A549 (cell line): ENCODE results near the gene ZNF574. TPM values are rescaled to one million over a fixed set of nuclear protein-coding genes. Genes with fewer than 3 reads are reported as not detected.

ENCODE experiments used
- ATAC-seq, 2 experiments: fragments of 200-7000 bp in 1 of 2; fragments of >200 bp in 1 of 2; cut with Nextera tagmentation in 1 of 2; cut with Tn5 transposase in 1 of 2; 3 replicates each; pipeline versions ENCODE4 v1.8.0 to v1.9.1; 2018 to 2020; ENCODE audit warnings: mild to moderate bottlenecking in 1 of 2, moderate library complexity in 1 of 2
- CTCF ChIA-PET: fragments of 300-600 bp; sonication (Branson Sonifier 250); formaldehyde crosslinking; extraction: SDS; loops from one replicate; lab custom pipeline; 2021; ENCODE audit warnings: antibody characterized with exemption, inconsistent platforms; lab: Yijun Ruan, JAX
- POLR2A ChIA-PET: fragments of 350-600 bp; formaldehyde crosslinking; extraction: SDS; loops from one replicate; lab custom pipeline; 2021; ENCODE audit warnings: antibody characterized with exemption, inconsistent platforms; lab: Yijun Ruan, JAX
- DNase-seq, 2 experiments: peaks; one replicate each; pipeline versions ENCODE4 v3.0.0 to v3.0.0-alpha.2; 2011 to 2016; ENCODE audit warnings: low read depth in 1 of 2, low spot score in 1 of 2
- FAIRE-seq: peaks from 2 replicates; lab custom pipeline; 2011; peaks lifted over from hg19 to GRCh38; lab: Jason Lieb, UNC
- H3K27ac ChIP-seq, 2 experiments: fragments of >200 bp; sonication (Bioruptor Twin); formaldehyde crosslinking; 3 replicates each; pipeline ENCODE4 v1.5.1; 2016 to 2017
- H3K4me1 ChIP-seq: fragments of >200 bp; sonication (Bioruptor Twin); formaldehyde crosslinking; 3 replicates; pipeline ENCODE4 v1.6.1; 2016
- H3K4me2 ChIP-seq: fragments of >200 bp; sonication (Bioruptor Twin); formaldehyde crosslinking; 3 replicates; pipeline ENCODE4 v1.6.1; 2016
- H3K4me3 ChIP-seq: fragments of >200 bp; sonication (Bioruptor Twin); formaldehyde crosslinking; 3 replicates; pipeline ENCODE4 v1.5.1; 2016
- H3K9me3 ChIP-seq: fragments of >200 bp; sonication (Bioruptor Twin); formaldehyde crosslinking; 3 replicates; pipeline ENCODE4 v1.6.1; 2016
- CEBPB ChIP-seq, 2 experiments: fragments of >200 bp in 1 of 2; sonication (Bioruptor Twin) in 1 of 2; formaldehyde crosslinking in 1 of 2; IDR thresholded peaks; 2 replicates each; pipeline ENCODE4 v1.6.1; 2012 to 2016
- EHF ChIP-seq: fragments of 250-450 bp; sonication (Bioruptor Pico); IDR thresholded peaks from 2 replicates; pipeline ENCODE4 v1.5.0; 2020; ENCODE audit warnings: mild to moderate bottlenecking
- EHMT2 ChIP-seq: fragments of 200-600 bp; sonication (generic); IDR thresholded peaks from 2 replicates; pipeline ENCODE4 v1.6.1; 2016; ENCODE audit warnings: antibody characterized with exemption, low read depth, mild to moderate bottlenecking, moderate library complexity
- EP300 ChIP-seq, 2 experiments: fragments of >200 bp; sonication (Bioruptor Twin); formaldehyde crosslinking; IDR thresholded peaks; 2 replicates in 1 of 2; 3 replicates in 1 of 2; pipeline ENCODE4 v1.6.1; 2016 to 2017
- ESRRA ChIP-seq: fragments of 150-350 bp; IDR thresholded peaks from 2 replicates; pipeline ENCODE4 v1.6.1; 2014; ENCODE audit warnings: mild to moderate bottlenecking, low read length, borderline replicate concordance
- FOSL2 ChIP-seq, 2 experiments: fragments of 450-650 bp in 1 of 2; fragments of >200 bp in 1 of 2; sonication (Bioruptor Twin) in 1 of 2; formaldehyde crosslinking; IDR thresholded peaks; 2 replicates each; pipeline versions ENCODE4 v1.5.0 to v1.6.1; 2016 to 2020; ENCODE audit warnings: mild to moderate bottlenecking in 1 of 2, moderate library complexity in 1 of 2
- FOXS1 ChIP-seq: fragments of 250-450 bp; sonication (Bioruptor Pico); IDR thresholded peaks from 2 replicates; pipeline ENCODE4 v1.5.0; 2020; ENCODE audit warnings: mild to moderate bottlenecking, moderate library complexity
- GATA3 ChIP-seq: IDR thresholded peaks from 2 replicates; pipeline ENCODE4 v1.6.1; 2012; ENCODE audit warnings: borderline replicate concordance
- HDAC2 ChIP-seq: fragments of 200-600 bp; sonication (generic); IDR thresholded peaks from 2 replicates; pipeline ENCODE4 v1.6.1; 2016
- HEYL ChIP-seq: fragments of 250-450 bp; sonication (Bioruptor Pico); IDR thresholded peaks from 2 replicates; pipeline ENCODE4 v1.8.0; 2021; ENCODE audit warnings: mild to moderate bottlenecking, moderate library complexity
- HOXB5 ChIP-seq: fragments of 250-450 bp; sonication (Bioruptor Pico); IDR thresholded peaks from 2 replicates; pipeline ENCODE4 v1.5.0; 2020; ENCODE audit warnings: mild to moderate bottlenecking, moderate library complexity
- JUNB ChIP-seq: fragments of >200 bp; sonication (Bioruptor Twin); formaldehyde crosslinking; IDR thresholded peaks from 2 replicates; pipeline ENCODE4 v1.6.1; 2016
- NR3C1 ChIP-seq: fragments of >200 bp; sonication (Bioruptor Twin); formaldehyde crosslinking; IDR thresholded peaks from 3 replicates; pipeline ENCODE4 v1.6.1; 2017
- PHF8 ChIP-seq: fragments of 200-600 bp; sonication (generic); IDR thresholded peaks from 2 replicates; pipeline ENCODE4 v1.6.1; 2016; ENCODE audit warnings: low read depth, mild to moderate bottlenecking, antibody characterized with exemption, moderate library complexity, borderline replicate concordance
- POLR2AphosphoS2 ChIP-seq: conservative IDR thresholded peaks from 2 replicates; pipeline ENCODE4 v1.6.1; 2012; ENCODE audit warnings: low read length, improper control_type of control experiment, inconsistent platforms
- RARB ChIP-seq: fragments of 250-450 bp; sonication (Bioruptor Pico); IDR thresholded peaks from 2 replicates; pipeline ENCODE4 v1.8.0; 2021; ENCODE audit warnings: mild to moderate bottlenecking, moderate library complexity
- RCOR1 ChIP-seq: fragments of 150-350 bp; IDR thresholded peaks from 2 replicates; pipeline ENCODE4 v1.6.1; 2014; ENCODE audit warnings: antibody characterized with exemption, low read length, low read depth
- TFCP2L1 ChIP-seq: fragments of 250-450 bp; sonication (Bioruptor Pico); IDR thresholded peaks from 2 replicates; pipeline ENCODE4 v1.5.0; 2021; ENCODE audit warnings: mild to moderate bottlenecking
- ZSCAN20 ChIP-seq: fragments of 250-450 bp; sonication (Bioruptor Pico); IDR thresholded peaks from 2 replicates; pipeline ENCODE4 v1.8.0; 2022; ENCODE audit warnings: mild to moderate bottlenecking, moderate library complexity
- WGBS: methylation state at CpG from one replicate; pipeline ENCODE4 v1.1.6; 2017; ENCODE audit errors: missing lambda C conversion rate; 5-methylcytosine and 5-hydroxymethylcytosine counted together
- polyA plus RNA-seq, 4 experiments: library from polyadenylated mRNA; depleted of rRNA in 3 of 4; stranded (reverse); fragments of >200 nt; fragmentation: RNase III in 1 of 4; extraction: RNeasy Plus Mini Kit Qiagen cat#74134 plus additional on column Dnase treatment in 1 of 4; gene quantifications; 2 replicates in 3 of 4; 3 replicates in 1 of 4; pipeline ENCODE4 v1.2.3, GENCODE V29; 2011 to 2017
- TF ChIP-seq, protein P1 (sequence below): IDR thresholded peaks from 2 replicates; pipeline ENCODE4 v1.6.1; 2012
- TF ChIP-seq, protein P2 (sequence below): fragments of 450-650 bp; IDR thresholded peaks from 2 replicates; pipeline ENCODE4 v1.6.1; 2014; ENCODE audit warnings: antibody characterized with exemption
- TF ChIP-seq, protein P3 (sequence below): fragments of 250-450 bp; sonication (Bioruptor Pico); IDR thresholded peaks from 2 replicates; pipeline ENCODE4 v1.5.0; 2020; ENCODE audit warnings: low read depth, mild to moderate bottlenecking, moderate library complexity
- TF ChIP-seq, protein P4 (sequence below): fragments of 250-450 bp; sonication (Bioruptor Pico); IDR thresholded peaks from 2 replicates; pipeline ENCODE4 v1.5.0; 2021; ENCODE audit warnings: mild to moderate bottlenecking, moderate library complexity, borderline replicate concordance
- TF ChIP-seq, protein P5 (sequence below): IDR thresholded peaks from 2 replicates; pipeline ENCODE4 v1.6.1; 2012

The ZNF574 gene
- polyA plus RNA-seq, 2 of the 4 experiments (the other 2 are of a cell fraction), result 11.3 to 21.8 TPM

DNA sequence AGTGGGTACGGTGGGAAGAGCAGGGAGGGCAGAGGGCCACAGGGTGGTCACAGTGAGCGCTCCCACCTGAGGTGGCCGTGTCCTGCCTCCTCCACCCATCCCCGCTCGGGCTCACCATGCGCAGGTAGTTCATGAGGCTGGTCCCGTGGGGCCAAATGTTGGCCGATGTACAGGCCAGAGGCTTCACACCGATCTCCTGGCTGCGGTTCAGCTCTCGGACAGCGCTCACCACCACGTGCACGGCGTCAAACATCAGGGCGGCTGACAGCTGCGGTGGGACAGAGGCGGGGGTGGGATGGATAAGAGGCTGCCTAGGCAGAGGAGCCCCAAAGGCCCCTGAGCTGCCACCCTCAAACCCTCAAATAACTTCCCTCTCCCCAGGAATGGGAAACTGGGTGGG, 21.8 kb upstream of the ZNF574 start:
- WGBS, result 81% methylated on average over 18 of the region's 18 CpGs

DNA sequence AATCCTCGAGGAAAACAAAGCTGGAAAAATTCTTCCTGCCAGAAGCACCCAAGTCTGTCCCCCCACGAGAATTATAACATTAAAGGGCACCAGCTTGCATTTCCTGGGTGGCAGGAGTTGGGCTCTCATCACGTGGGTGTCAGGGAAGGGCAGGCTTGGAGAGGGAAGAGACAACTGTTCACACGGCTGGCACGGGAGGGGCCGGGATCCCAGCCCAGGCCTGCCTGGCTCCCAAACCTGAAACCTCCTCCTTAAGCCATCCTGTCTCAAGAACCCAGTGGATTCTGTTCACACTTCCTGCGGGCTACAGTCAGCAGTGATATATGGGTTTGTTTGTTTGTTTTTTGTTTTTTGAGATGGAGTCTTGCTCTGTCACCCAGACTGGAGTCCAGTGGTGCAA, 18.1 kb upstream of the ZNF574 start:
- Histone ChIP-seq H3K9me3 (no peaks in the 10 kb centered on the region), H3K4me1 (no peaks in the 10 kb centered on the region), H3K4me3 (no peak overlapping the region), H3K4me2 (no peak overlapping the region), H3K27ac (no peak overlapping the region)
- WGBS, result 42% methylated on average over 7 of the region's 7 CpGs
- TF ChIP-seq EP300 (IDR thresholded peaks at IDR 0.05) (no peak), HEYL (CRISPR knock-in tag) (no peak), CEBPB (IDR thresholded peaks at IDR 0.05) (no peak), GATA3 (no peak), ZSCAN20 (no peak), FOXS1 (no peak), RCOR1 (no peak), ESRRA (no peak), HDAC2 (no peak), EHF (CRISPR knock-in tag) (no peak), JUNB (no peak), PHF8 (no peak), RARB (CRISPR knock-in tag) (no peak), HOXB5 (CRISPR knock-in tag) (no peak)
- TF ChIP-seq, protein P1, sequence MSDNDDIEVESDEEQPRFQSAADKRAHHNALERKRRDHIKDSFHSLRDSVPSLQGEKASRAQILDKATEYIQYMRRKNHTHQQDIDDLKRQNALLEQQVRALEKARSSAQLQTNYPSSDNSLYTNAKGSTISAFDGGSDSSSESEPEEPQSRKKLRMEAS, result no peak
- TF ChIP-seq, protein P2, sequence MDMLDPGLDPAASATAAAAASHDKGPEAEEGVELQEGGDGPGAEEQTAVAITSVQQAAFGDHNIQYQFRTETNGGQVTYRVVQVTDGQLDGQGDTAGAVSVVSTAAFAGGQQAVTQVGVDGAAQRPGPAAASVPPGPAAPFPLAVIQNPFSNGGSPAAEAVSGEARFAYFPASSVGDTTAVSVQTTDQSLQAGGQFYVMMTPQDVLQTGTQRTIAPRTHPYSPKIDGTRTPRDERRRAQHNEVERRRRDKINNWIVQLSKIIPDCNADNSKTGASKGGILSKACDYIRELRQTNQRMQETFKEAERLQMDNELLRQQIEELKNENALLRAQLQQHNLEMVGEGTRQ, result no peak
- TF ChIP-seq, protein P3, sequence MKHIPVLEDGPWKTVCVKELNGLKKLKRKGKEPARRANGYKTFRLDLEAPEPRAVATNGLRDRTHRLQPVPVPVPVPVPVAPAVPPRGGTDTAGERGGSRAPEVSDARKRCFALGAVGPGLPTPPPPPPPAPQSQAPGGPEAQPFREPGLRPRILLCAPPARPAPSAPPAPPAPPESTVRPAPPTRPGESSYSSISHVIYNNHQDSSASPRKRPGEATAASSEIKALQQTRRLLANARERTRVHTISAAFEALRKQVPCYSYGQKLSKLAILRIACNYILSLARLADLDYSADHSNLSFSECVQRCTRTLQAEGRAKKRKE (CRISPR knock-in tag), result no peak
- TF ChIP-seq, protein P4, sequence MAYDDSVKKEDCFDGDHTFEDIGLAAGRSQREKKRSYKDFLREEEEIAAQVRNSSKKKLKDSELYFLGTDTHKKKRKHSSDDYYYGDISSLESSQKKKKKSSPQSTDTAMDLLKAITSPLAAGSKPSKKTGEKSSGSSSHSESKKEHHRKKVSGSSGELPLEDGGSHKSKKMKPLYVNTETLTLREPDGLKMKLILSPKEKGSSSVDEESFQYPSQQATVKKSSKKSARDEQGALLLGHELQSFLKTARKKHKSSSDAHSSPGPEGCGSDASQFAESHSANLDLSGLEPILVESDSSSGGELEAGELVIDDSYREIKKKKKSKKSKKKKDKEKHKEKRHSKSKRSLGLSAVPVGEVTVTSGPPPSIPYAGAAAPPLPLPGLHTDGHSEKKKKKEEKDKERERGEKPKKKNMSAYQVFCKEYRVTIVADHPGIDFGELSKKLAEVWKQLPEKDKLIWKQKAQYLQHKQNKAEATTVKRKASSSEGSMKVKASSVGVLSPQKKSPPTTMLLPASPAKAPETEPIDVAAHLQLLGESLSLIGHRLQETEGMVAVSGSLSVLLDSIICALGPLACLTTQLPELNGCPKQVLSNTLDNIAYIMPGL, result no peak
- POLR2A ChIA-PET, result interaction anchor here (1.4 kb wide), 1 partner anchor 18 kb away, joined by 4 read pairs; the partner anchor contains the start of gene ZNF574
- ATAC-seq, result no peak
- CTCF ChIA-PET, result interaction anchor here (1.0 to 21.9 kb wide), 7 partner anchors 9 to 75 kb away, joined by 3 to 324 read pairs (median 4); no protein-coding TSS in a partner anchor
- no peak for DNase-seq
- FAIRE-seq, result no peak

More for the DNA sequence above, 21.8 kb upstream of the ZNF574 start:
- Histone ChIP-seq H3K27ac (no peak overlapping the region), H3K9me3 (no peaks in the 10 kb centered on the region), H3K4me2 (no peak overlapping the region), H3K4me1 (peaks cover 11% of the 10 kb centered on the region; the same call in 1 of the 3 replicates), H3K4me3 (no peak overlapping the region)
- no peak for ATAC-seq
- ChIA-PET POLR2A (interaction anchor here (1.7 kb wide), 1 partner anchor 22 kb away, joined by 3 read pairs; the partner anchor contains the start of gene ZNF574), CTCF (interaction anchor here (0.6 to 21.9 kb wide), 7 partner anchors 10 to 219 kb away, joined by 3 to 324 read pairs (median 7); no protein-coding TSS in a partner anchor)
- FAIRE-seq, result no peak
- no peak for DNase-seq
- no peak for TF ChIP-seq NR3C1
- TF ChIP-seq EHMT2, result no peak
- no peak for TF ChIP-seq POLR2AphosphoS2
- TF ChIP-seq, protein P5, sequence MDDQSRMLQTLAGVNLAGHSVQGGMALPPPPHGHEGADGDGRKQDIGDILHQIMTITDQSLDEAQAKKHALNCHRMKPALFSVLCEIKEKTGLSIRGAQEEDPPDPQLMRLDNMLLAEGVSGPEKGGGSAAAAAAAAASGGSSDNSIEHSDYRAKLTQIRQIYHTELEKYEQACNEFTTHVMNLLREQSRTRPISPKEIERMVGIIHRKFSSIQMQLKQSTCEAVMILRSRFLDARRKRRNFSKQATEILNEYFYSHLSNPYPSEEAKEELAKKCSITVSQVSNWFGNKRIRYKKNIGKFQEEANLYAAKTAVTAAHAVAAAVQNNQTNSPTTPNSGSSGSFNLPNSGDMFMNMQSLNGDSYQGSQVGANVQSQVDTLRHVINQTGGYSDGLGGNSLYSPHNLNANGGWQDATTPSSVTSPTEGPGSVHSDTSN, result no peak
- TF ChIP-seq TFCP2L1, result no peak
- no peak for TF ChIP-seq FOSL2 (IDR thresholded peaks at IDR 0.05)
- no peak for TF ChIP-seq FOSL2 (CRISPR knock-in tag; IDR thresholded peaks at IDR 0.05)
